ENCODE data around the gene MYO5A.

GRCh38 chr15:52499506-52499905, 29.2 kb downstream of the MYO5A start:
- TF ChIP-seq AR (CRISPR knock-in tag; IDR thresholded peaks at IDR 0.05) = no peak
- no peak for TF ChIP-seq CTCF (IDR thresholded peaks at IDR 0.05)
- TF ChIP-seq SMAD4 (CRISPR knock-in tag; IDR thresholded peaks at IDR 0.05) = no peak
- TF ChIP-seq USF2 (CRISPR knock-in tag; IDR thresholded peaks at IDR 0.05) = no peak
- no peak for TF ChIP-seq ZNF512 (CRISPR knock-in tag; IDR thresholded peaks at IDR 0.05; ENCODE audit: borderline replicate concordance)
- no peak for TF ChIP-seq MAX (CRISPR knock-in tag; IDR thresholded peaks at IDR 0.05)
- no peak for TF ChIP-seq NR1H2 (CRISPR knock-in tag; IDR thresholded peaks at IDR 0.05)
- no peak for TF ChIP-seq ZNF121 (CRISPR knock-in tag; IDR thresholded peaks at IDR 0.05)
- no peak for TF ChIP-seq SP1 (CRISPR knock-in tag; conservative IDR thresholded peaks at IDR 0.05)
- TF ChIP-seq ATF3 (CRISPR knock-in tag; conservative IDR thresholded peaks at IDR 0.05) = no peak
- TF ChIP-seq PRDM15 (CRISPR knock-in tag; IDR thresholded peaks at IDR 0.05) = no peak
- no peak for TF ChIP-seq STAT6 (CRISPR knock-in tag; conservative IDR thresholded peaks at IDR 0.05; ENCODE audit: low read depth)
